SH-SY5Y (cell line): ENCODE results near the gene MLC1.

Source experiments
- GATA2 ChIP-seq: IDR thresholded peaks from 2 replicates; pipeline ENCODE4 v1.6.1; 2011; ENCODE audit warnings: mild to moderate bottlenecking, low read depth, low read length
- GATA3 ChIP-seq: IDR thresholded peaks from 2 replicates; pipeline ENCODE4 v1.6.1; 2011; ENCODE audit warnings: low read depth, mild to moderate bottlenecking, low read length, moderate library complexity

- TF ChIP-seq GATA3 (no peak), GATA2 (no peak)
Observed at GRCh38 chr22:50032941-50033601, 52.2 kb downstream of the MLC1 start.
